Hepatocyte (in vitro differentiated cells): ENCODE results near the gene KCTD13. TPM values are rescaled to one million over a fixed set of nuclear protein-coding genes. Genes with fewer than 3 reads are reported as not detected.

Experiments used
- DNase-seq: peaks from one replicate; pipeline ENCODE4 v3.0.0-alpha.2; 2016; ENCODE audit warnings: low spot score
- H2AFZ ChIP-seq: fragments of 200-600 bp; sonication (generic); 2 replicates; pipeline ENCODE4 v1.6.0; 2016; ENCODE audit warnings: antibody characterized with exemption, mild to moderate bottlenecking
- H3K27ac ChIP-seq: fragments of 200-600 bp; sonication (generic); 2 replicates; pipeline ENCODE4 v1.5.1; 2016; ENCODE audit warnings: mild to moderate bottlenecking
- H3K27me3 ChIP-seq: fragments of 200-600 bp; sonication (generic); 2 replicates; pipeline ENCODE4 v1.6.1; 2016
- H3K36me3 ChIP-seq: fragments of 200-600 bp; sonication (generic); replicated peaks from 2 replicates; pipeline ENCODE4 v1.5.1; 2016; ENCODE audit warnings: low read depth; ENCODE audit not compliant: insufficient read depth
- H3K4me1 ChIP-seq: fragments of 200-600 bp; sonication (generic); 2 replicates; pipeline ENCODE4 v1.5.1; 2016; ENCODE audit warnings: mild to moderate bottlenecking, moderate library complexity; ENCODE audit not compliant: insufficient read depth
- H3K4me2 ChIP-seq: fragments of 200-600 bp; sonication (generic); 2 replicates; pipeline ENCODE4 v1.6.0; 2016
- H3K4me3 ChIP-seq: fragments of 200-600 bp; sonication (generic); 2 replicates; pipeline ENCODE4 v1.5.1; 2016; ENCODE audit warnings: mild to moderate bottlenecking
- H3K79me2 ChIP-seq: fragments of 200-600 bp; sonication (generic); 2 replicates; pipeline ENCODE4 v1.6.0; 2017; ENCODE audit warnings: mild to moderate bottlenecking
- H3K9me2 ChIP-seq: fragments of 200-600 bp; sonication (generic); replicated peaks from 2 replicates; pipeline ENCODE4 v1.6.0; 2017; ENCODE audit warnings: mild to moderate bottlenecking; ENCODE audit not compliant: insufficient read depth
- H3K9me3 ChIP-seq: fragments of 200-600 bp; sonication (generic); 2 replicates; pipeline ENCODE4 v1.5.1; 2016; ENCODE audit warnings: low read depth, mild to moderate bottlenecking
- H4K20me1 ChIP-seq: fragments of 200-600 bp; sonication (generic); 2 replicates; pipeline ENCODE4 v1.6.0; 2016; ENCODE audit warnings: mild to moderate bottlenecking; ENCODE audit not compliant: insufficient read depth, poor library complexity, severe bottlenecking
- CTCF ChIP-seq: fragments of 200-600 bp; sonication (generic); IDR thresholded peaks from 2 replicates; pipeline ENCODE4 v1.5.1; 2016; ENCODE audit warnings: antibody characterized with exemption, mild to moderate bottlenecking; ENCODE audit not compliant: poor library complexity
- EZH2 ChIP-seq: fragments of 200-600 bp; sonication (generic); IDR thresholded peaks from 2 replicates; pipeline ENCODE4 v1.6.1; 2016; ENCODE audit warnings: antibody characterized with exemption, mild to moderate bottlenecking, borderline replicate concordance
- EZH2phosphoT487 ChIP-seq: fragments of 200-600 bp; sonication (generic); IDR thresholded peaks from one replicate; pipeline ENCODE4 v1.6.1; 2018; ENCODE audit warnings: antibody characterized with exemption, mild to moderate bottlenecking, low read depth, moderate library complexity; ENCODE audit not compliant: unreplicated experiment, severe bottlenecking
- WGBS: methylation state at CpG from one replicate; pipeline ENCODE4 v1.1.6; 2016; ENCODE audit warnings: low lambda C conversion rate; ENCODE audit errors: missing lambda C conversion rate; 5-methylcytosine and 5-hydroxymethylcytosine counted together
- polyA plus RNA-seq: library from polyadenylated mRNA; unstranded; fragments of >200 nt; fragmentation: Nextera tagmentation; extraction: Ambion mirVana; gene quantifications from 2 replicates; pipeline ENCODE4 v1.2.1, GENCODE V29; 2016
- total RNA-seq: library from RNA; depleted of rRNA; stranded (reverse); fragments of >200 nt; gene quantifications from 2 replicates; pipeline ENCODE4 v1.2.3, GENCODE V29; 2014

KCTD13 gene
- total and polyA plus RNA-seq, 2 experiments from 2014 or later = 14.3 to 18.8 TPM

DNA sequence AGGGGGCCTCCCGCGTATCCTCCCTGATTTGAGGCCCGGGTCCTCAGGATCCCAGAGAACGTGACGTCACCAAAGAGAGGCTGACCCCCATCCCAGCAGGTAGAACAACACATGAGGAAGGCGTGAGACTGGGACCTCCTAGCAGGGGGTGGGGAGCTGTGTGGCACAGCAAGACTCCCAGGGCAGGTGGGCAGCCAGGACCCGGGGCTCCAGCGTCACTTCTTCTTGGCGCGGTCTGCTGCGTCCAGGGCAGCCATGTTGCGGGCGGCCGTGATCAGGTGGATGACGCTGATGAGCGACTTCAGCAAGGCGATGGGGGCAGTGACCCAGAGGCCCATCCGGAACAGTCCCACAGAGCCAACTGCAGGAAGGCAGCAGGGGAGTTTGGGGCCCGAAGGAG lies 67.1 kb downstream of the KCTD13 start:
- Histone ChIP-seq H3K4me2 (no peak overlapping the region), H3K4me1 (peaks cover 21% of the 10 kb centered on the region), H3K4me3 (no peak overlapping the region), H3K9me3 (no peaks in the 10 kb centered on the region), H3K27ac (no peak overlapping the region), H2AFZ (no peak overlapping the region), H3K36me3 (no peaks in the 10 kb centered on the region), H4K20me1 (no peaks in the 10 kb centered on the region), H3K9me2 (no peaks in the 10 kb centered on the region), H3K79me2 (peaks cover 21% of the 10 kb centered on the region), H3K27me3 (no peaks in the 10 kb centered on the region)
- DNase-seq = no peak
- TF ChIP-seq EZH2phosphoT487 (no peak), CTCF (no peak), EZH2 (no peak)
- 97% methylated on average over 19 of the region's 19 CpGs for WGBS

DNA sequence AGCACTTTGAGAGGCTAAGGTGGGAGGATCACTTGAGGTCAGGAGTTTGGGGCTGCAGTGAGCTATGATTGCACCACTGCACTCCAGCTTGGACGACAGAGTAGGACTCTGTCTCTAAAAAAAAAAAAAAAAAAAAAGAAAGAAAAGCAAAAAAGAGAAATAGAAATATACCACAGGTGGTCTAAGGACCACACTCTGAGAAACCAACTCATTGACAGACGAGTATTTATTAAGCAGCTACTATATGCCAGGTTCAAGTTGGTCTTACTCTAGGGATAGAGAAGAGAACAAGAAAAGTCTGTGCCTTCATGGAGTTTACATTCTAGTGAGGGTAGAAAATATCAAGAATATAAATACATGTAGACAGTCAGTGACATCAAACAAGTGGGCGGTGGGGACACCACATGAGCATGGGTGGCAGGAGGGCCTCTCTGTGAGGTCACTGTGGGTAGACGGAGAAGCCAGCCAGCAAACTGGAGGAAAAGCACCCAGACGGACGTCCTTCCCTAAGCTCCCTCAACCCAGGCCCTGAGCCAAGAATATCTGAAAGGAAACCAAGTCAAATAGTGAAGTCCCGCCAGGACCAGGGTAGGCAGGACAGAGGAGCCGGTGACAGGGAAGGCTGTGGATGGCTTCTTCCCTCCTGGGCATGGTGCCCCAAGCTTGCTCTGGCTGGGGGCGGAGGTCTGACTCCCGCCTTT lies 67.7 kb downstream of the KCTD13 start:
- no peak overlapping the region for H3K27ac ChIP-seq
- no peaks in the 10 kb centered on the region for H3K36me3 ChIP-seq
- no peak overlapping the region for H3K4me3 ChIP-seq
- 90% methylated on average over 10 of the region's 10 CpGs for WGBS
- no peak overlapping the region for H3K4me2 ChIP-seq
- H3K27me3 ChIP-seq = no peaks in the 10 kb centered on the region
- H3K79me2 ChIP-seq = peaks cover 21% of the 10 kb centered on the region
- H3K9me2 ChIP-seq = no peaks in the 10 kb centered on the region
- no peaks in the 10 kb centered on the region for H3K9me3 ChIP-seq
- H4K20me1 ChIP-seq = no peaks in the 10 kb centered on the region
- H2AFZ ChIP-seq = no peak overlapping the region
- H3K4me1 ChIP-seq = peaks cover 21% of the 10 kb centered on the region
- no peak for DNase-seq
- TF ChIP-seq EZH2 (no peak), CTCF (no peak), EZH2phosphoT487 (no peak)

DNA sequence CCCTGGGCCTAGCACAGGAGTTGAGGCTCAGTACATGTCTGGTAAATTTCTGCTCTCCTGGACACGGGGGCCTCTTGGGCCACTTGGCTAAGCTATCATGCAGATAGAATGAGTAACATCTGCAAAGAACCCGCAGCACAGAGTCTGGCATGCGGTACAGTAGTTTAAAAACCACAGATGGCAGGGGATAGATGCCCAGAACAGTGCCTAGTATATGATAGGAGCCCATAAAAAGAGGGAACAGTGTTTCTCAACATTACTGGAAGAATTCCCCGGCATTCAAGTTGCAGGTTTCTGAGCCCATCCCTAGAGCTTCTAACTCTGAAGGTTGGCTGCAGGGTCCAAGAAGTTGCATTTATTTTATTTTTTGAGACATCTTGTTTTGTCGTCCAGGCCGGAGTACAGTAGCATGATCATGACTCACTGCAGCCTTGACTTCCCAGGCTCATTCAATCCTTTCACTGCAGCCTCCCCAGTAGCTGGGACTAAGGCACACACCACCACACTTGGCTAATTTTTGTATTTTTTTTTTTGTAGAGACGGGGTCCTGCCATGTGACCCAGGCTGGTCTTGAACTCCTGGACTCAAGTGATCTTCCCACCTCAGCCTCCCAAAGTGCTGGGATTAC lies 68.8 kb downstream of the KCTD13 start:
- no peaks in the 10 kb centered on the region for H3K36me3 ChIP-seq
- no peaks in the 10 kb centered on the region for H3K27me3 ChIP-seq
- H3K4me2 ChIP-seq = no peak overlapping the region
- peaks cover 16% of the 10 kb centered on the region for H3K79me2 ChIP-seq
- TF ChIP-seq EZH2 (no peak), EZH2phosphoT487 (no peak), CTCF (no peak)
- no peaks in the 10 kb centered on the region for H3K9me2 ChIP-seq
- no peak for DNase-seq
- H3K9me3 ChIP-seq = no peaks in the 10 kb centered on the region
- no peak overlapping the region for H3K4me3 ChIP-seq
- H2AFZ ChIP-seq = no peak overlapping the region
- no peaks in the 10 kb centered on the region for H4K20me1 ChIP-seq
- WGBS = 74% methylated on average over 7 of the region's 7 CpGs
- H3K4me1 ChIP-seq = peaks cover 20% of the 10 kb centered on the region
- peak overlapping the region; percentile 30 for H3K27ac ChIP-seq

Other genes with a start within 250 kb of the KCTD13 start
- gene QPRT, start 247.0 kb downstream of the KCTD13 start, total RNA-seq = 217 and 222 TPM in 2 replicates
- 340 and 371 TPM in 2 replicates for gene QPRT, start 247.0 kb downstream of the KCTD13 start, polyA plus RNA-seq
- 0.10 TPM in 1 of 2 replicates, not detected in the other for gene C16orf54, start 180.2 kb downstream of the KCTD13 start, total RNA-seq
- gene C16orf54, start 180.2 kb downstream of the KCTD13 start, polyA plus RNA-seq = 0.16 and 0.52 TPM in 2 replicates
- gene ZG16, start 148.0 kb downstream of the KCTD13 start, total RNA-seq = 2.1 and 3.0 TPM in 2 replicates
- 1.9 and 2.7 TPM in 2 replicates for gene ZG16, start 148.0 kb downstream of the KCTD13 start, polyA plus RNA-seq
- 42.6 and 43.3 TPM in 2 replicates for gene KIF22, start 135.5 kb downstream of the KCTD13 start, total RNA-seq
- 42.5 and 44.5 TPM in 2 replicates for gene KIF22, start 135.5 kb downstream of the KCTD13 start, polyA plus RNA-seq
- 123 and 132 TPM in 2 replicates for gene MAZ, start 119.7 kb downstream of the KCTD13 start, total RNA-seq
- 190 and 192 TPM in 2 replicates for gene MAZ, start 119.7 kb downstream of the KCTD13 start, polyA plus RNA-seq
- 7.0 and 8.0 TPM in 2 replicates for gene PRRT2, start 114.0 kb downstream of the KCTD13 start, total RNA-seq
- 11.1 and 23.9 TPM in 2 replicates for gene PRRT2, start 114.0 kb downstream of the KCTD13 start, polyA plus RNA-seq
- gene PAGR1, start 110.1 kb downstream of the KCTD13 start, total RNA-seq = 31.6 and 39.3 TPM in 2 replicates
- 48.5 and 53.4 TPM in 2 replicates for gene PAGR1, start 110.1 kb downstream of the KCTD13 start, polyA plus RNA-seq
- gene MVP, start 105.8 kb downstream of the KCTD13 start, total RNA-seq = 80.0 and 121 TPM in 2 replicates
- gene MVP, start 105.8 kb downstream of the KCTD13 start, polyA plus RNA-seq = 140 and 146 TPM in 2 replicates
- gene CDIPT, start 63.0 kb downstream of the KCTD13 start, total RNA-seq = 94.1 and 97.1 TPM in 2 replicates
- 143 and 147 TPM in 2 replicates for gene CDIPT, start 63.0 kb downstream of the KCTD13 start, polyA plus RNA-seq
- 18.0 and 36.1 TPM in 2 replicates for gene SEZ6L2, start 26.7 kb downstream of the KCTD13 start, total RNA-seq
- 39.9 and 45.8 TPM in 2 replicates for gene SEZ6L2, start 26.7 kb downstream of the KCTD13 start, polyA plus RNA-seq
- gene ASPHD1, start 25.7 kb downstream of the KCTD13 start, total RNA-seq = 12.6 and 18.6 TPM in 2 replicates
- gene ASPHD1, start 25.7 kb downstream of the KCTD13 start, polyA plus RNA-seq = 35.5 and 40.0 TPM in 2 replicates
- 106 and 119 TPM in 2 replicates for gene TMEM219, start 35.9 kb upstream of the KCTD13 start, total RNA-seq
- 175 and 189 TPM in 2 replicates for gene TMEM219, start 35.9 kb upstream of the KCTD13 start, polyA plus RNA-seq
- gene TAOK2, start 47.6 kb upstream of the KCTD13 start, total RNA-seq = 28.0 and 33.4 TPM in 2 replicates
- gene TAOK2, start 47.6 kb upstream of the KCTD13 start, polyA plus RNA-seq = 24.3 and 24.5 TPM in 2 replicates
- 10.6 and 12.4 TPM in 2 replicates for gene HIRIP3, start 69.4 kb upstream of the KCTD13 start, total RNA-seq
- 9.0 and 12.9 TPM in 2 replicates for gene HIRIP3, start 69.4 kb upstream of the KCTD13 start, polyA plus RNA-seq
- 61.2 and 99.9 TPM in 2 replicates for gene INO80E, start 70.0 kb upstream of the KCTD13 start, total RNA-seq
- gene INO80E, start 70.0 kb upstream of the KCTD13 start, polyA plus RNA-seq = 14.0 and 17.6 TPM in 2 replicates
- gene DOC2A, start 84.8 kb upstream of the KCTD13 start, total RNA-seq = 6.8 and 6.9 TPM in 2 replicates
- gene DOC2A, start 84.8 kb upstream of the KCTD13 start, polyA plus RNA-seq = 11.4 and 13.0 TPM in 2 replicates
- not detected in 2 replicates for gene C16orf92, start 97.0 kb upstream of the KCTD13 start, total RNA-seq
- not detected in 2 replicates for gene C16orf92, start 97.0 kb upstream of the KCTD13 start, polyA plus RNA-seq
- not detected in 2 replicates for gene TLCD3B, start 105.0 kb upstream of the KCTD13 start, total RNA-seq
- not detected in 2 replicates for gene TLCD3B, start 105.0 kb upstream of the KCTD13 start, polyA plus RNA-seq
- gene ALDOA, start 139.5 kb upstream of the KCTD13 start, total RNA-seq = 392 and 397 TPM in 2 replicates
- gene ALDOA, start 139.5 kb upstream of the KCTD13 start, polyA plus RNA-seq = 882 and 924 TPM in 2 replicates
- 107 and 123 TPM in 2 replicates for gene PPP4C, start 149.8 kb upstream of the KCTD13 start, total RNA-seq
- gene PPP4C, start 149.8 kb upstream of the KCTD13 start, polyA plus RNA-seq = 212 and 236 TPM in 2 replicates
- gene TBX6, start 165.7 kb upstream of the KCTD13 start, total RNA-seq = 0.56 and 0.60 TPM in 2 replicates
- gene TBX6, start 165.7 kb upstream of the KCTD13 start, polyA plus RNA-seq = 0.10 and 0.19 TPM in 2 replicates
- 19.3 and 20.1 TPM in 2 replicates for gene YPEL3, start 170.0 kb upstream of the KCTD13 start, total RNA-seq
- gene YPEL3, start 170.0 kb upstream of the KCTD13 start, polyA plus RNA-seq = 82.1 and 103 TPM in 2 replicates
- gene GDPD3, start 187.3 kb upstream of the KCTD13 start, total RNA-seq = 0.67 TPM in 1 of 2 replicates, not detected in the other
- gene GDPD3, start 187.3 kb upstream of the KCTD13 start, polyA plus RNA-seq = 5.4 and 11.2 TPM in 2 replicates
- gene MAPK3, start 197.0 kb upstream of the KCTD13 start, total RNA-seq = 34.6 and 57.6 TPM in 2 replicates
- 31.3 and 38.1 TPM in 2 replicates for gene MAPK3, start 197.0 kb upstream of the KCTD13 start, polyA plus RNA-seq